Esophagus mucosa (tissue), 1 donor: ENCODE data around the gene SH3YL1. TPM values are rescaled to one million over a fixed set of nuclear protein-coding genes. Genes with fewer than 3 reads are reported as not detected.

Experiments
- ATAC-seq: fragments of 200-7000 bp; cut with Tn5 transposase; one replicate; pipeline ENCODE4 v1.9.1; 2020
- total RNA-seq: library from RNA; stranded (reverse); gene quantifications from one replicate; pipeline ENCODE4 v1.2.4, GENCODE V29; 2023
- donor health status: DM: yes; HTN: yes; CAD: no.

The SH3YL1 gene
- total RNA-seq, 1 donor from 2014 or later = 56.9 TPM

DNA sequence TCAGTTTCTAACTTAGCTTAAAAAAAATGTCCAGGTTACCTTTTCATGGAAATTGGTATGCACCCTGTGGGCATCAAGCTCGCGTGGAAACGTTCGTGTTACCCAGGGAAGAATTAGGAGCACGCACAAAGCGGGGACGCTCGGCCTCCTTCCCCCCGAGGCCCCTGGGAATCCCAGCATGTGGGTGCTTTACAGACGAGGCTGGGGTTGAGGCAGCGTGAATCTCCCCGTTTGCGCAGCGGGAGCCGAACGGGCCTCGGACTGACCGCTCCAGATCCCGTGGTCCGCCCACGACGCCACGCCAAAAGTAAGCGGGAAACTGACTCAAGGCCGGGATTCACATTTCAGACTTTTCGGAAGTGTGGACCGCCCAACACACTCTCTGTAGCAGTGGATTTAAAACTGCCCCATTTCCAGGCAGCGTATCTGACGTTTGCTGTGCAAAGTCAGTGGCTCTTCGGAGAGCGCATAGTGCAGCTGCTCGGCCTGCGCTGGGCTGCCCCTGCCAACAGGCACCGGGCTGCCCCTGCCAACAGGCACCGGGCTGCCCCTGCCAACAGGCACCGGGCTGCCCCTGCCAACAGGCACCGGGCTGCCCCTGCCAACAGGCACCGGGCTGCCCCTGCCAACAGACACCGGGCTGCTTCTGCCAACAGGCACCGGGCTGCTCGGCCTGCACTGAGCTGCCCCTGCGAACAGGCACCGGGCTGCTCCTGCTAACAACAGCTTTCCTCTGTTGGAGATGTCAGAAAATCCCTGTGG, 49.7 kb downstream of the SH3YL1 start:
- ATAC-seq = no peak

DNA sequence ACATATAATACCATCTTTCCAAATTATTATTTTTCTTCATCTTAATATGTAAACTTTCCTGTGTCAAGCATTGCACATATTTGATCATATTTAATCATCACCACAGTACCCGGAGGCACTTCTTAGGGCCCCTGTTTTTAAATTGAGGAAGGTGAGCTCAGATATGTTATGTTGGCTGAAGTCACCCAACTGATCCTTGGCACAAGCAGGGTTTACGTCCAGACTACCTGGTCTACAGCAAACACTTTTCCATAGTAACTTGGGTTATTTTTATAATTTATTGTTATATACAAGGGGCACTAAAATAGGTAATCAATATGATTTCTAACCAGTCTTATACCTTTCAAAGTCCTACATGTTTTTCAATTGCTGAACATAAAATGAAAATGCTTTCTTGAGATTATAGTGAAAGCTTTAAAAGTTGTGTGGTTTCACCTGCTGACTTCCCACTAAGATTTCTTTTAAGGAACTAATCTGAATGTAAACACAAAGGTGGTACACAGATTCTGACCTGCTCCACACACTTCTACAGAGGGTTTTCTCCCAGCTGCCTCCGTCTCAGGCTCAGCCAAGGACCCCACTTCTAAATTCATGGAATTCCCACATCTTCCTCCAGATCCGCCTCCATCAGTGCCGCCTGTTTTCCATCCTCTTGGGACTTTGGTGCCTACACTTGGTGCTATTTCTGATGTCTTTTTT, 52.2 kb downstream of the SH3YL1 start:
- no peak for ATAC-seq

DNA sequence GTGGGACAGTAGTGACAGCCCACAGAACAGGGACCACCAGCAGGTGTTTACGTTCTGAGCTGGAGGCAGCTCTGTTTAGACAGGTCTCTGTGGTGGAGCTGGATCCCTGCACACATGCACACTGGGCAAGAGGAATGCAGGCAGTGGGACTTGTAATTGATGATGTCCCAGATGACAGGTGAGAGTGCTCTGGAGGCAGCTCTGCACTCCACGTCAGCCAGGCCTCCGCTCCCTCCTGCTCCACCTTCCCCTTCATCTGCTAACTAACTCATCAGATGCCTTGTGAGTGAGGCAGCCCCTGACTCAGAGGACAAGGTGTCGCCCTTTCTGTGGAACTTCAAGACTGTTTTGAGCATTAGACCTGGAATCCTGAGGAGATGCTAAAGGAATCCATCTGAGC, 53.2 kb downstream of the SH3YL1 start:
- ATAC-seq = peak; percentile 32

DNA sequence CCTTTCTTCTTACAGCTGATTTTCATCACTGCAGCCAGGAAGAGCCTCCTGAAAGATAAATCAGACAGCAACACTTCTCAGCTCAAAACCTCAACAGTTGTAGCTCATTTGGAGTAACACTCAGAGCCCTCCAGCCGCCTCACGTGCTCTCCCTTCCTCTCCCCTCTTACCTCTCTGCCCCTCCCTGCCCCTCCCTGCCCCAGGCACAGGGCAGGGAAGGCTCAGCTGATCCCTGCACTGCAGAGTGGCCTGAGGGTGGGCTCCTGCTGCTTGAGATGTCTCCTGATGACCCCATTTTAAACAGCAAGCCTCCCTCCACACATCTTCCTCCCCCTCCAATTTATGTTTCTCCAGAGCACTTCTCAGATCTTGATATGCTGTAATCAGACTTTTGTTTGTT, 54.4 kb downstream of the SH3YL1 start:
- ATAC-seq = no peak

DNA sequence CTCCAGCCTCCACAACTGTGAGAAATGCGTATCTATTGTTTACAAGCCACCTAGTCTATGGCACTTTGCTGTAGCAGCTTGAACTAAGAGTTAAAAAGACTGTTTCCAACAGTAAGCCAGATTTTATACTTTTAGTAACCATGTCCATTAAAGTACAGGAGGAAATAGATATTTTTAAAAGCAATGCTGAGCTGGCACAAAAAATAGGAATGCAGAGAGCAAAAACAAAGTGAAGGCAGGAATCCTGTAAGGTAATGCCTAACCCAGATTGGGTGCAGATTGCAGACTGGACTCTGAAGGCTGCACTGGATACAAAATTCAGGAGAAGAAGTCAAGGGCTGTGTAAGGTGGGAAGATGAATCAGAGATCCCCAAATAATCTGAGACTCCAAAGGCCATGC, 55.5 kb downstream of the SH3YL1 start:
- no peak for ATAC-seq

DNA sequence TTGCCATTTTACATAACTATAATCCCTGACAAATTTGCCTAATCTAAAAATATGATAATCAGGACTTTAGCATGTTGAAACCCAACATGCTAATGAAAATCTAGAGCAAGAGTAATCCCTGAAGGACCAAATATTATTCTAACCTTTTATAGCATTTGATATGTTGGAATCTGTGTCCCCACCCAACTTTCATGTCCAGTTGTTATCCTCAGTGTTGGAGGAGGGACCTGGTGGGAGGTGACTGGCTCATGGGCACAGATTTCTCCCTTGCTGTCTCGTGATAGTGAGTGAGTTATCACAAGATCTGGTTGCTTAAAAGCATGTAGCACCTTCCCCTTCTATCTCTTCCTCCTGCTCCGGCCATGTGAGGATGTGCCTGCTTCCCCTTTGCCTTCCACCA, 59.8 kb downstream of the SH3YL1 start:
- ATAC-seq = no peak

DNA sequence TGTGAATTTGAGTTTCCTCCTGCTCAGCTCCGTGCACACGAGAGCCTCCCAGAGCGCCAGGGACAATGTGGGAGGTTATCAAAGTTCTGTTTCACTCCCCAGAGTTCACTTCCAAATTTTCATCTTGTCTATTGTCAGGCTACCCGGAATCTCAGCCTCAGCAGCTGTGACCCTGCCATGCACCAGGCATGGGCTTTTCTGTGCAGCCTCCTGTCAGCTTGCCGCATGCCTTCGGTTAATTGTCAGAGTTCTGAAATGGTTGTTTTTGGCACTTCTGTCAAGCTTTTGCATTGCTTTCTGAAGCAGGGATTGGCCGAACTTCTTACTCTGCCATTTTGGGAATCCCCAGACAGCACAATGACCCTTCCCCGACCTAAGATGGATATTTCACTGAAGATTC, 60.4 kb downstream of the SH3YL1 start:
- ATAC-seq = no peak

DNA sequence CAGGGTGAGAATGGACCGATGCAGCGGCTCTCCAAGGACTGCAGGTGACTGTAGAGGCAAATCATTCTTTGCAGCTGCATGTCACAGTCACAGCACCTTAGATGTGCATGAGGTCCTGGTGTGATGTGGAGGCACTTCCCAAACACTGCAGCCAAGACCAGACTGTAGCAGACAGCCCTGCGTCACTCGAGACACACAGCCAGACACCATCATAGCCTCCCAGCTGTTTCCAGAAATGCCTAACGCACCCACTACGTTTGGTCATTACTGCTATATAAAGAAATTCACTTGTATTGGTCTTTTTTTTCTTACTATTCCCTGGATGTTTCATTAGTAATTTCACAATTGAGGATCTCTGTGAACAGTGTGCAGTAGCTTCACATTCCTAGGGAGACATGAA, 60.9 kb downstream of the SH3YL1 start:
- no peak for ATAC-seq

DNA sequence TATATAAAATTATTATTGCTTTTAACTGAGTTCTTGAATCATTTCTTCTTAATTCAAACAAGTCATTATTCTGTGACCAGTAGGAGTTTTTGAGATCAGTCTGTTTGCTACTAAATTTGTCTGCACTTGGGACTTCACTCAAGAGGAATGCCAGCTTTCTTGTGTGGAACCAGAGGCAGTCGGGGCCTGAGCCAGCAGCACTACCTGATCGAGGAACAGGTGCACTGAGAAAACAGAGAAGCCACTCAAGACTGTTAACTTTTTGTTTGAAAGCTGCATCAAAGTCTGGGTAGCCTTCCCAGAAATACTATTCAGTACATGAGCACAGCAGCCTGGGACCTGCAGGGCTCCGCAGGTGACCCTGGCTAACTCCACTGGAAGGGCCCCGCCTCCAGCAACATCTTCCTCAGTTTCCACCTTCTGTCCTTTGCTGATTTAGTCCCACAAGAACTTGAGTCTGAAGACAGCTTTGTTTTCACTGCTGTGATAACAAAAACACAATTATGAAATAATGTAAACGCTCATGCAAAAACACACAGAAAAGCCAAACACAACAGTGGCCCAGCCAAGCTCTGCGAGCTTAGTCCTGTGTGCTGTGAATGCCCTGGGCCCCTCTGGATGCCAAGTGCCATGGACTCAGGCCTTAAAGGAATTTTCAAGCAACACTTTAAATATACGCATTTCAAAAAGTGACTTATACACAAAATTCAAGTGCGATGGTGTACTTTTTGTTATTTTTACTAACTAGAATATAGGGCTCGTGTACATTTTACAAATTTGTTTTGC, 62.0 kb downstream of the SH3YL1 start:
- ATAC-seq = no peak

DNA sequence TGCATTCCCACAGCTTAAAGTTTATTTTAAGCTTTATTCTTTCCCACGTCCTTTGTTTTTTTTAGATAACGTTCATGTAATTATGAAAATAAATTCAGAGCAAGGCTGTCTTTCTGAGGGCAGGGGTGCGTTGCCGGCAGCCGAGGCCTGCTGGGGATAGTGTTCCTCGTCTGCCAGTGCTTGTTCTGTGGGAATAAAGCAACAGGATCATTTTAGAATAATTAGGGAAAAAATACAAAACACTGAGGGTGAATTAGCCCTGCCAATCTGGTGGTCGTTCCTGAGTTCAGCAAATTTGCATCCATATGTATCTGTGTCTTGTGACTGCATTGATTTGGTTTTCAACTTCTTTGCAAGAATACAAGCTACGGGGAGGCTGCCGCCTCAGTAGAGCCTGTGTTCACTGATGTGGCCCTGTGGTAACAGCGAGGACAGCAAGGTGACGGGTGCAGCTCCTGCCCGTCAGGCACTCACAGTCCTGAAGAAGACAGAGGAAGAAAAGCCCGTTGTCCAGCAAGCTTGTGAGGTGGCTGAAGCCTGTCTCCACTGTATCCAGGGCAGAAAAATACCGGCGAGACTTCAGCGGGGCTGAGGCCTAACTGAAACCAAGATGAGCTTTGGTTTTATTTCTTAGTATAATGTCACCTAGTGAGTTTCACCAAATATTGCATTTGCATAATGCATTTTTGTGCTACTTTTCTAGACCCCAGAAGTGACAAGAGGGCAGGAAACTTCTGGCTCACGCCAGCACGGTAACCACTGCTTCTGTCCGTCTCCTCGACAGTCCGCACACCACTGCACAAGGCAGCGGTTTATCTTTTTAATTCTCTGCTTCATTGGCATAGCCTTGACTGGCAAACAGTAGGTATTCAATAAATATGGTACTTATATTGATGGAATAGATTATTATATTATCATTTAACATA, 64.5 kb downstream of the SH3YL1 start:
- no peak for ATAC-seq

DNA sequence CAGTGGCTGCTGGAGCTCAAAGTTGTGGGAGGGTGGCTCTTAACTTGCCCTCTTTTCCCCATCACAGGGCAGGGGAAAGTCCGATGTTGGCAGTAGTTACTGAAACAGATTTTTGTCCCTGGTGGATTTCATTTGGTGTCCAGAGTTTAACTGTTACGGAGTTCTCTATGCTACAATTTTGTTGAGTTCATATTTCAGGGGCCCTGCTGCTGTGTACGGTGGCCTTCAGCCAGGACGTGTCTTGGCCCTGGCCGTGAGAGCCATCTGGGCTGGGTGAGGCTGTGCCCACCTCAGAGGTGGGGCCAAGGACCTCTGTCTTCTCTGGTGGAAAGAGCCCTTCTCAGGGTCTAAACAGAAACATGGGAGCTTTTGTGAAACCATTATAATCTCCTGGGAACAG, 67.4 kb downstream of the SH3YL1 start:
- ATAC-seq = no peak

DNA sequence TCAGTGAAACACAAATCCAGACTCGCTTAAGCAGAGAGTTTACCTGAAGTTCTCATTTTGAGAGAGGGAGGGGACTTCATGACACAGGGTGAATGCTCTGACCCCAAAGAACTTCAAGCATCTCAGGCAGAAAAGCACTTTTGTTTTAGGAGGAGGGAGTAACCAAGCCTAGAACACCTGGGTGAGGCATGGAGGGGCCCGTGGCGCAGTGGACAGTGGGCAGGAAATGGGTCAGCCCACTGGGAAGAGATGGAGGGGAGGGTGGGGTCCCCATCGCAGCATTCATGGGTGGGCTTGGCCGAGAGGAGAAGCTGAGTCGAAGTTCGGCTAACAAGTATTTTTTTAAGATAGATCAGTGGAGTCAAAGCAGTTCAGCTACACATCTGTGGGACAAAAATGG, 67.9 kb downstream of the SH3YL1 start:
- no peak for ATAC-seq

DNA sequence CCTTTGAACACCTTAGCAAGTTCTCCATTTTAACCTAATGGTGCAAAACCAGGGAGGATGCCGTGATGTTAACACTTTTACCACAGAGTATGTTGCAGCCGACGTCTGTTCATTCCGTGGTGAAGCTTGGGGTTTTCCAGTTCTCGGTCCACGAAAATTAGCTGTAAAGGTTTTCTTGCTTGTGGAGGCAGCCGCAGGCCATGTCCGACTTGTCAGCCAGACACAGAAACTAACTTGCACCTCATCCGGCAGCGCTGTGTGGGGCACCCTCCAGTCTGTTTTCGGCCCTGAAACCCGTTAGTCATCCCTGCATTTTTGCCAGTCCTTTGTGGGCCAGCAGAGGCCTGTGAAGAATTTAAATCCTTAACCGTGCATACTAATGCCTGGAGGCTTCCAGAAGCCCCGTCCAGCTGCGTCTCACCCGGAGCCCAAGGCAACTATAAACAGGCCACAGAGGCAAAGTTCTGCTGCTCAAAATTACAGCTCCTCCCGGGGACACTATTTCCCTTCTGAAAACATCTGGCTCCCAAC, 70.6 kb downstream of the SH3YL1 start:
- ATAC-seq = peak; percentile 58

DNA sequence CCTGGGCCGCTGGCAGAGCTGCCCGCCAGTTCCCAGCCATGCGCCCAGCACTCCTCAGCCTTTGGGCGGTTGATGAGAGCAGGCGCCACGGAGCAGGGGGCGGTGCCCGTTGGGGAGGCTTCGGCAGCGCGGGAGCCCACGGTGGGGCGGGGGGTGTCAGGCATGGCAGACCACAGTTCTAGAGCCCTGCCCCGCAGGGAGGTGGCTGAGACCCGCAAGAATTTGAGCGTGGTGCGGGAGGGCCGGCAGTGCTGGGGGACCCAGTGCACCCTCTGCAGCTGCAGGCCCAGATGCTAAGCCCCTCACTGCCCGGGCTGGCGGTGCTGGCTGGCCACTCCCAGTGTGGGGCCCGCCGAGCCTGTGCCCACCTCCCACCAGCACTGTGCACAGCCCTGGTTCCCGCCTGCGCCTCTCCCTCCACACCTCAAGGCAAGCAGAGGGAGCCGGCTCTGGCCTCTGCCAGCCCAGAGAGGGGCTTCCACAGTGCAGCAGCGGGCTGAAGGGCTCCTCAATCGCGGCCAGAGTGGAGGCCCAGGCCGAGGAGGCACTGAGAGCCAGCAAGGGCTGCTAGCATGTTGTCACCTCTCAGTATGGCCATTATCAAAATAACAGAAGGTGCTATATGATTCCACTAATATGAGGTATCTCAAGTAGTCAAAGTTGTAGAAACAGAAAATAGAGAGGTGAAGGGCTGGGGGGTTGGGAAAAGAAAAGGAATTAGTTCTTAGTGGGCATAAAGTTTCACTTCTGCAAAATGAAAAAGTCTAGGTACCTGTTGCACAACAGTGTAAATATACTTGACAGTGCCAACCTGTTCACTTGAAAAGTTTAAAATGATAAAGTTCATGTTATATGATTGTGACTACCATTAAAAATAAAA, 72.3 kb downstream of the SH3YL1 start:
- peak; percentile 42 for ATAC-seq

DNA sequence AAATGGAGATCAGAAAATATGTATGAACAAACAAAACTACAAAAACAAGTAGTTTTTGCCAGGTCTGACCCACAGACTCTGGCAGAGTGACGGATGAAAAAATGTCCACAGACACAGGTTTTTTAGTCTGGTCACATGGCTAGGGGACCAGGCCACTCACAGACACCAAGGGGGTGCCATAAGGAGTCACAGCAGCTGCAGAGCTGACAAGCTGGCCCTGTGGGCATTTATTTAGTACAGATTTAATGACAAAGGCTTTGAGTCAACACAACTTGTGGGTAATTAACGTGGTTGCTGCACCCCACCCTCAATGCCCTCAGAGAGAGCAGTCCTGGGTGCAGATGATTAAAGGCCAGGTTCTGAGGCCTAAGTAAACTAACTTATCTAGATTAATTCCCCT, 76.0 kb downstream of the SH3YL1 start:
- ATAC-seq = no peak

DNA sequence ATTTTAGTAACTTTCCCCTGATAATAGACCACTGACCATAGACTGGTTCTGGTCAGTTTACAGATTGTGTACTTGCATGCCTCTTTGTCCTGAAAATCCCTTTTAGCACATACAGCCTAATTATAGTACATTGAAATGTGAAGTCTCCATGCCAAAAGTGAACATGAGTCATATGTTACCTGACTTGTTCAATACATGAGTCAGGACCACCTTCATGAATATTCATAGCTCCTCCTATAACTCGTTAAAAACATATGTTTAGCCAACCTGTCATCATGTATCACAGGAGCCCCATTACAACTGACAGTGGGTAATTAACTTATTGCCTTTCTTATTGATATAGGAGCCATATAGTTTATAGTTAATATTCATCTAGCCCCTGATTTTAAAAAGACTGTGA, 78.6 kb downstream of the SH3YL1 start:
- peak; percentile 93 for ATAC-seq

DNA sequence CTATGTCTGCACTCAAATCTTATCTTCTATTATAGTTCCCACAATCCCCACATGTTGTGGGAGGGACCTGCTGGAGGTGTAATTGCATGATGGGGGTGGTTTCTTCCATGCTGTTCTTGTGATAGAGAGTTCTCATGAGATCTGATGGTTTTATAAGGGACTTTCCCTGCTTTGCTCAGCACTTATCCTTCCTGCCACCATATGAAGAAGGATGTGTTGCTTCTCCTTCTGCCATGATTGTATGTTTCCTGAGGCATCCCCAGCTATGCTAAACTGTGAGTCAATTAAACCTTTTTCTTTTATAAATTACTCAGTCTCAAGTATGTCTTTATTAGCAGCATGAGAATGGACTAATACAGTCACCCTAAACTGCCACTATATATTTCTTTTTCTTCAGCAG, 79.1 kb downstream of the SH3YL1 start:
- no peak for ATAC-seq

DNA sequence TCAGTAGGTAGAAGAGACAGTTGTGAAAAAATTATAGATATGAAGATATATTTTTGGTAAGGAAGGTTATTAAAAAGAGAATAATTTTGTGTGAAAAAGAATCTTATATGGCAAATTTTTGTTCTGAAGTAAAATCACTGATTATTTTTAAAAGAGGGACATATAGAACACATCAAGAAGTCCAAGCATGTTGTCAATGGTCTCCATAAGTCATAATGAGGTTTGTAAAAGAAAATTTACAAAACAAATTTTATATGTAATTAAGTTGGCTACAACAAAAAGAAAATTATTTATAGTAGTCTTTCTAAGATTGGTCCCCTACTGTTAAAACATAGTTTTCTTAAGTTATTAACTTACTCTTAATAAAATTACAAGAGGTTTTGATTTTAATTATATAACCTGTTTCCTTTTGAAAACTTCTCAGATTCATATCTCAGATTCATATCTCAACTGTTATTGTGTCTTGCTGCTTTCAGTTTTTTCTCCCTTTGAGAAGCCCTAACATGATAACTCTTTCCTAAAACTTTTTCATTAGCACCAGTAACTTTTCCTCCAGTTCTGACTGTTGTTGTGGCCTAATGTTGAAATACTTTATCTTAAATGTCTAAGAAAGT, 81.2 kb downstream of the SH3YL1 start:
- no peak for ATAC-seq

DNA sequence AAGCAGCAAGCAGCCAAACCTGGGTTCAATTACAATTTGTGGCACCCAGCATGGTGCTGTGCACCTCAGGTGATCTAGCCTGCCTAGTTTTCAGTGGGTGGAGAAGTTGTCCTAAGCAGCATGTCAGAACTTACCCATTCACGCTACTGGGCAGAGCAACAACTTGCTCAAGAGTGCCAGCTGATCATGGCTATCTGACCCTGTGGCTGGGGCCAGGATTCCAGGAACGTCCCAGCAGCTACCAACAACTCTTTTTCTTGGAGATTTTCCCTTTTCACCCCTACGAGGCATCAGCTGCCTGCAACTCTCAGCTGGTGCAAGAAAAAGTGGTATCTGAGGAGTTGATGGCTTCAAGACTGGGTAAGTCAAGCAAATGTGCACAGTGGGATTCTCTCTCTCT, 83.5 kb downstream of the SH3YL1 start:
- no peak for ATAC-seq

DNA sequence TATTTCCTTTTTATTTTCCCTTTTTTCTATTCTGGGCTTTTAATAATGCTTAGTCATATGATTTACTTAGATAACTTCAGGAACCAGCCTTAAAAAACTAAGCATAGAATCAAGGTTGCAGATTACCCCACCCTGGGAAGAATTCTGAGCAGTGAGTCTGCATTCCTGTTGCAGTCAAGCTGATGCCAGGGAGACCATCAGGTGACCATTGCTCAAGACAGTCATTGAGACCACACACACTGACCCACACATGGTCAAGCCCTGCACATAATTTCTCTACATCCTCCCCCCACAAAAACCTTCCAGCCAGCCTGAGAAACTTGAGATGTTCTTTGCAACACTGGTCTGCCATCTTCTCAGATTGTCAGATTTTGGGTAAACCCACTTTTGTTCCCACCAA, 83.9 kb downstream of the SH3YL1 start:
- no peak for ATAC-seq

DNA sequence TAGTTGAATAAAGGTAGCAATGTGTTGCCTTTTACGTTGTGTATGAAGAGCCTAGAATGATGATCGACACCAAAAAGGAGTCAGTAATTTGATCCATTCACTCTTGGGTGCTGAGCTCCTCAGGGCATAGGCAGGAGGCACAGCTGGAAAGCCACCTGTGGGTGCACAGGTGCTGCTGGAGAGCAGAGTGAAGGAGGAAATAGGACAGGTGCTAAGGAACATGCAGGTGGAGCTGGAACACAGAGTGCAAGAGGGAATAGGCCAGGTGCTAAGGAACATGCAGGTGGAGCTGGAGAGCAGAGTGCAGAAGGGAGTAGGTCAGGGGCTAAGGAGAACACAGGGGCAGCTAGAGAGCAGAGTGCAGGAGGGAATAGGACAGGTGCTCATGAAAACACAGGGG, 86.1 kb downstream of the SH3YL1 start:
- ATAC-seq = peak; percentile 25
